NCI-H526 treated with DMSO at 0.1 percent for 48 hours (cell line): ENCODE results near the gene CCL23.
"Not testable (repeated sequence)": the region's sequence is repeated elsewhere in the genome, so short reads cannot be mapped to it uniquely, and the experiment has no call there.

ENCODE experiments used
- DNase-seq: peaks from one replicate; lab custom pipeline; 2025; lab: John Stamatoyannopoulos, UW

CCL23 gene

GRCh38 chr17:36002631-36003030 is 15.1 kb downstream of the CCL23 start:
- DNase-seq: no peak

- no peak for DNase-seq
Measured at GRCh38 chr17:36001862-36002603, 15.7 kb downstream of the CCL23 start.

GRCh38 chr17:36001110-36001771 is 16.5 kb downstream of the CCL23 start, which contains the start of gene CCL15:
Gene CCL15, minus strand, starts transcription at chr17:36001553. Its CDS starts 61 bp downstream, at chr17:36001492.
- DNase-seq: no peak

- no peak for DNase-seq
Measured at GRCh38 chr17:36000732-36001109, 17.1 kb downstream of the CCL23 start.

GRCh38 chr17:35998756-35999155 is 19.0 kb downstream of the CCL23 start:
- DNase-seq: no peak

GRCh38 chr17:35998018-35998545 is 19.7 kb downstream of the CCL23 start:
- no peak for DNase-seq

GRCh38 chr17:35995346-35995745 is 22.4 kb downstream of the CCL23 start:
- DNase-seq: not testable (repeated sequence)

- no peak for DNase-seq
Measured at GRCh38 chr17:35991075-35991474, 26.7 kb downstream of the CCL23 start.

GRCh38 chr17:35988164-35988563 is 29.6 kb downstream of the CCL23 start:
- DNase-seq: no peak

GRCh38 chr17:35986643-35987042 is 31.1 kb downstream of the CCL23 start, which contains the start of gene CCL14:
Gene CCL14, minus strand, starts transcription at chr17:35986729. Its CDS starts 80 bp downstream, at chr17:35986649.
- no peak for DNase-seq

GRCh38 chr17:35984140-35984539 is 33.6 kb downstream of the CCL23 start:
- DNase-seq: no peak

- no peak for DNase-seq
Measured at GRCh38 chr17:35982409-35983191, 35.2 kb downstream of the CCL23 start.

- no peak for DNase-seq
Measured at GRCh38 chr17:35981908-35982330, 35.9 kb downstream of the CCL23 start.

- DNase-seq: no peak
Measured at GRCh38 chr17:35981246-35981645, 36.5 kb downstream of the CCL23 start, which contains the start of gene CCL16. Gene CCL16, minus strand, starts transcription at chr17:35981497. Its CDS starts 77 bp downstream, at chr17:35981420.

- DNase-seq: no peak
Measured at GRCh38 chr17:35978346-35978745, 39.4 kb downstream of the CCL23 start.

- no peak for DNase-seq
Measured at GRCh38 chr17:35977509-35977908, 40.3 kb downstream of the CCL23 start.

GRCh38 chr17:35973333-35974260 is 44.2 kb downstream of the CCL23 start:
- DNase-seq: no peak

- DNase-seq: no peak
Measured at GRCh38 chr17:35972945-35973332, 44.8 kb downstream of the CCL23 start.

GRCh38 chr17:35972535-35972934 is 45.2 kb downstream of the CCL23 start:
- DNase-seq: no peak

GRCh38 chr17:35972066-35972465 is 45.7 kb downstream of the CCL23 start:
- no peak for DNase-seq
